SU-DHL-6 (cell line): ENCODE measurements around the gene MYL4.

Source experiments
- H2AFZ ChIP-seq: fragments of 200-600 bp; sonication (generic); 2 replicates; pipeline ENCODE4 v1.6.1; 2014; ENCODE audit warnings: low read depth, mild to moderate bottlenecking, moderate library complexity, mixed read lengths, antibody characterized with exemption, low read length; ENCODE audit not compliant: severe bottlenecking
- H3F3A ChIP-seq: fragments of 200-600 bp; shearing (Covaris generic); 2 replicates; pipeline ENCODE4 v1.6.0; 2016; ENCODE audit warnings: antibody characterized with exemption, mild to moderate bottlenecking; ENCODE audit not compliant: insufficient read depth
- H3K27ac ChIP-seq: fragments of 200-600 bp; sonication (generic); 2 replicates; pipeline ENCODE4 v1.5.1; 2016; ENCODE audit warnings: low read depth, mild to moderate bottlenecking, low read length, moderate library complexity, mixed read lengths
- H3K27me3 ChIP-seq: fragments of 200-600 bp; sonication (generic), shearing (Covaris generic); 2 replicates; pipeline ENCODE4 v1.6.0; 2014; ENCODE audit warnings: mild to moderate bottlenecking, low read length
- H3K36me3 ChIP-seq: fragments of 200-600 bp; sonication (generic); 2 replicates; pipeline ENCODE4 v1.6.1; 2014; ENCODE audit warnings: mild to moderate bottlenecking, low read length, mixed read lengths
- H3K4me2 ChIP-seq: fragments of 300-600, 200-600 bp; shearing (Covaris generic), sonication (generic); 2 replicates; pipeline ENCODE4 v1.6.0; 2014; ENCODE audit warnings: low read length, low read depth, mild to moderate bottlenecking; ENCODE audit not compliant: poor library complexity, severe bottlenecking
- H3K4me3 ChIP-seq: fragments of 200-600 bp; sonication (generic); 2 replicates; pipeline ENCODE4 v1.5.1; 2014; ENCODE audit warnings: antibody characterized with exemption, low read length, mild to moderate bottlenecking, mixed read lengths; ENCODE audit not compliant: insufficient read depth, poor library complexity, severe bottlenecking
- H3K79me2 ChIP-seq: fragments of 200-600 bp; sonication (generic); 2 replicates; pipeline ENCODE4 v1.6.1; 2014; ENCODE audit warnings: mild to moderate bottlenecking, low read length, moderate library complexity; ENCODE audit not compliant: insufficient read depth
- H3K9ac ChIP-seq: fragments of 200-600 bp; sonication (generic); 2 replicates; pipeline ENCODE4 v1.7.0; 2014; ENCODE audit warnings: mild to moderate bottlenecking, low read length
- H3K9me2 ChIP-seq: fragments of 200-600 bp; sonication (generic); replicated peaks from 2 replicates; pipeline ENCODE4 v1.6.1; 2014; ENCODE audit warnings: low read length; ENCODE audit not compliant: insufficient read depth
- H3K9me3 ChIP-seq: fragments of 200-600 bp; sonication (generic); 2 replicates; pipeline ENCODE4 v1.6.1; 2014; ENCODE audit warnings: low read length, mixed read lengths; ENCODE audit not compliant: insufficient read depth
- H4K20me1 ChIP-seq: fragments of 200-600 bp; sonication (generic); 2 replicates; pipeline ENCODE4 v1.6.1; 2014; ENCODE audit warnings: low read depth, mild to moderate bottlenecking, antibody characterized with exemption, low read length, moderate library complexity, mixed read lengths
- CTCF ChIP-seq: fragments of 200-600 bp; sonication (generic); IDR thresholded peaks from one replicate; pipeline ENCODE4 v1.5.1; 2017; ENCODE audit warnings: antibody characterized with exemption, mild to moderate bottlenecking, low read length, moderate library complexity; ENCODE audit not compliant: insufficient read depth, poor library complexity, severe bottlenecking
- EZH2phosphoT487 ChIP-seq: fragments of 200-600 bp; sonication (generic), shearing (Covaris generic); conservative IDR thresholded peaks from 2 replicates; pipeline ENCODE4 v1.6.1; 2018; ENCODE audit warnings: mild to moderate bottlenecking, antibody characterized with exemption, low read length, moderate library complexity, mixed read lengths

The MYL4 gene

DNA sequence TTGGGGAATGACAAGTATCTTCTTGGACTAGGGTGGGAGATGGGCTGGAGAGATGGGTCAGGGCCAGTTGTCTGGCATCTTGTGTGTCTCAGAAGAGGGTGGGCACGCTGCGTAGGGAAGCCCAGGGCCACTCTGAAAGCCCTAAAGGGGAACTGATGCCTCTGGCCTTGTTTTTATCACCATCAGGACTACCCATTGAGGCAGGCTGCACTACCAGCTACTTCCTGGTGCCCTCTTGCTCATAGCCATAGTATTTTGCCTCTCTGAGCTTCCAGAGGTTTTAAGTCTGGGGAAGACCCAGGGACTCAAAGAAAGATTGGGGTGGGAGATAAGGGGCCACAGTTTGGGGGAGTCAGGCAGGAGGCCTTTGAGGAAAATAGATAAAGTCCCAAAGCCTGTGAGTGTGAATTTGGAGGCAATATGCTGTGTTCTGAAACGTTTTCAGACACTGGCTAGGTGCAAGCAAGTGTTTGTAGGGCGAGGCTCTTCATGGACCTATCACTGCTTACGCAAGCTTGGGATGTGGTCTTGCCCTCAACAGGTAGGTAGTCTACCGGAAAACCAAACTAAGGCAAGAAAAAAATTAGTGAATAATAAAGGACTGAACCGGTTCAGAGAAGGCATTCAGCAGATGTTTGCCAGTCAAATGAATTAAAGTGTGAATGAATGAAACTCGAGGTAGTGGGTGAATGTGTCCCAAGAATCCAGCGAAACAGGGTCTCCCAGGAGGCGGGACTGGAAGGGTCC, 43.8 kb downstream of the MYL4 start:
- Histone ChIP-seq H3K9me3 (no peaks in the 10 kb centered on the region), H3K9ac (peak overlapping the region; percentile 38; the same call in 1 of the 2 replicates), H3K79me2 (no peaks in the 10 kb centered on the region), H3K9me2 (no peaks in the 10 kb centered on the region), H3K36me3 (no peaks in the 10 kb centered on the region), H2AFZ (no peak overlapping the region), H4K20me1 (no peaks in the 10 kb centered on the region), H3K27me3 (no peaks in the 10 kb centered on the region), H3K27ac (no peak overlapping the region), H3F3A (no peaks in the 10 kb centered on the region), H3K4me2 (peak overlapping the region; percentile 57), H3K4me3 (peak overlapping the region; percentile 39)
- TF ChIP-seq EZH2phosphoT487: no peak
- TF ChIP-seq CTCF: no peak

- Histone ChIP-seq H3K27me3 (no peaks in the 10 kb centered on the region), H3K27ac (no peak within 1 kb of the TSS), H3K4me3 (peak within 1 kb of the TSS; percentile 40), H3K79me2 (no peaks in the 10 kb centered on the region), H3K9ac (peak within 1 kb of the TSS; percentile 38), H3K4me2 (peak within 1 kb of the TSS; percentile 57), H3K9me2 (no peaks in the 10 kb centered on the region), H3K36me3 (no peaks in the 10 kb centered on the region), H3F3A (no peaks in the 10 kb centered on the region), H4K20me1 (no peaks in the 10 kb centered on the region), H2AFZ (peak within 1 kb of the TSS; percentile 63), H3K9me3 (no peaks in the 10 kb centered on the region)
- TF ChIP-seq CTCF: no peak
- TF ChIP-seq EZH2phosphoT487: no peak
Observed at GRCh38 chr17:47253541-47254402, 44.6 kb downstream of the MYL4 start, which contains the start of gene ITGB3. Gene ITGB3, plus strand, starts transcription at chr17:47253827. Its CDS starts 35 bp downstream, at chr17:47253862.

DNA sequence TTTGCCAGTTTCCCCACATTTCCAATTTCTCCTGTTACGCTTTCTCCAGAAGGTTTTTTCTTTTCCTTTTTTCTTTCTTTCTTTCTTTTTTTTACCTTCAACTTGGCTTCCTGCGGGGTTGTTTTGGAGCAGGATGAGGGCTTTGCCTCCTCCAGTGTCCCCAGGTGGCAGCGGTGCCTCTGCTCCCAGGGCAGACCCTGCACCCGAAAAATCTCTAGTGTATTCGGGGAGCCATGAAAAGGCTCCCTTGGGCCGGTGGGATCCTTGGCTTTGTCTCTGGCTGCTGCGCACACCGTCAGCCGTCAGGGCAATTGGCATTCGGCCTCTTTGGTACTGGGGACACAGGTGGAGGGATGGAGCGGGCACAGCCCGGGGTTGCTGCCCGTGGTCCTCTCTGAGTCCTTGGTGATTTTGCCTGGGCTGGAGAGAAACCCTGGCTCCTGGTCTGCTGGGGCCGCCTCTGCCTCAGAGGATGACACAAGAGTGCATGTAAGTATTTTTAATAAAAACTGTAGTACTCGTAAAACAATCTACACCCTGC, 45.3 kb downstream of the MYL4 start:
- H2AFZ ChIP-seq: peak overlapping the region; percentile 63
- H3K9me2 ChIP-seq: no peaks in the 10 kb centered on the region
- H3K4me2 ChIP-seq: peak overlapping the region; percentile 57
- H3K27ac ChIP-seq: no peak overlapping the region
- no peaks in the 10 kb centered on the region for H3F3A ChIP-seq
- no peaks in the 10 kb centered on the region for H3K27me3 ChIP-seq
- TF ChIP-seq EZH2phosphoT487 (no peak), CTCF (no peak)
- H3K4me3 ChIP-seq: peak overlapping the region; percentile 40
- H3K9me3 ChIP-seq: no peaks in the 10 kb centered on the region
- H3K9ac ChIP-seq: peak overlapping the region; percentile 38
- H4K20me1 ChIP-seq: no peaks in the 10 kb centered on the region
- no peaks in the 10 kb centered on the region for H3K36me3 ChIP-seq
- no peaks in the 10 kb centered on the region for H3K79me2 ChIP-seq
